ENCODE data around the gene LPP. TPM values are rescaled to one million over a fixed set of nuclear protein-coding genes. Genes with fewer than 3 reads are reported as not detected.

Gene LPP
- total and polyA plus RNA-seq, 9 of the 15 experiments (the other 6 are each of a cell fraction or from before 2014, with no cell fraction given), result 0.07 to 0.18 TPM; not detected in 7

GRCh38 chr3:188641076-188641475, 487.1 kb downstream of the LPP start (continued):
- no peak for TF ChIP-seq THRB (CRISPR knock-in tag; conservative IDR thresholded peaks at IDR 0.05)
- TF ChIP-seq THRAP3 (IDR thresholded peaks at IDR 0.05; ENCODE audit: borderline replicate concordance), result no peak
- TF ChIP-seq BHLHE40 (IDR thresholded peaks at IDR 0.05; ENCODE audit: low read length), result no peak
- no peak for TF ChIP-seq MAX (CRISPR knock-in tag; IDR thresholded peaks at IDR 0.05)

GRCh38 chr3:188643736-188644135, 489.8 kb downstream of the LPP start:
- ChIA-PET CTCF (ENCODE audit: low intra/inter-chr PET ratio) (no interaction called here), POLR2A (no interaction called here)
- ATAC-seq (no peak), FAIRE-seq (no peak), DNase-seq (ENCODE audit: extremely low read depth in 1 of 4, low spot score in 3 of 4) (no peak)
- Histone ChIP-seq H3K4me3 (no peak overlapping the region), H3K36me3 (ENCODE audit: control insufficient read depth, insufficient read depth, low read length) (no peaks in the 10 kb centered on the region), H3K27ac (ENCODE audit: extremely low read depth, low read depth, low read length) (no peak overlapping the region), H3K9me3 (replicated peaks; ENCODE audit: control insufficient read depth, insufficient read depth, low read depth, low read length) (no peaks in the 10 kb centered on the region), H3K79me2 (ENCODE audit: control insufficient read depth, insufficient read depth, low read length) (no peaks in the 10 kb centered on the region), H3K4me1 (replicated peaks in 1 of 2; ENCODE audit: control insufficient read depth in 2 of 2, insufficient read depth in 2 of 2, low read length in 2 of 2) (no peaks in the 10 kb centered on the region), H4K20me1 (replicated peaks; ENCODE audit: control insufficient read depth, insufficient read depth, low read length) (no peaks in the 10 kb centered on the region), H3K9me1 (ENCODE audit: control insufficient read depth, insufficient read depth, low read length) (no peaks in the 10 kb centered on the region), H2AFZ (ENCODE audit: low read depth, low read length) (no peak overlapping the region), H3K4me2 (ENCODE audit: insufficient read depth, low read length) (no peak overlapping the region), H3K27me3 (ENCODE audit: control insufficient read depth in 2 of 2, insufficient read depth in 2 of 2, low read length in 2 of 2) (no peaks in the 10 kb centered on the region), H3K9ac (ENCODE audit: insufficient read depth in 1 of 2, low read depth in 2 of 2, low read length in 2 of 2) (no peak overlapping the region)
- 0% methylated on average over 3 of the region's 3 CpGs for WGBS (ENCODE audit: insufficient coverage, low coverage, missing lambda C conversion rate)
- intact Hi-C loops (cut with micrococcal nuclease) (no loop called here), in situ Hi-C loops (cut with MboI) (no loop called here)
- BruUV-seq (replicated peaks), result no TSS peak
- no peak for TF ChIP-seq CREB3 (tag; conservative IDR thresholded peaks at IDR 0.05; ENCODE audit: low read depth)
- no peak for TF ChIP-seq HDAC2 (IDR thresholded peaks at IDR 0.05)
- TF ChIP-seq ELF1 (tag; IDR thresholded peaks at IDR 0.05), result no peak
- TF ChIP-seq SMAD2 (IDR thresholded peaks at IDR 0.05; ENCODE audit: low read depth, low read length), result no peak
- no peak for TF ChIP-seq HDAC1 (IDR thresholded peaks at IDR 0.05)
- no peak for TF ChIP-seq NELFE (IDR thresholded peaks at IDR 0.05; ENCODE audit: insufficient read depth, insufficient read length)
- TF ChIP-seq ZBTB49 (CRISPR knock-in tag; IDR thresholded peaks at IDR 0.05; ENCODE audit: borderline replicate concordance), result no peak
- no peak for TF ChIP-seq MBD2 (IDR thresholded peaks at IDR 0.05; ENCODE audit: borderline replicate concordance, low read depth)
- TF ChIP-seq NFIX (CRISPR knock-in tag; IDR thresholded peaks at IDR 0.05; ENCODE audit: low read depth), result no peak
- TF ChIP-seq KHSRP (IDR thresholded peaks at IDR 0.05), result no peak

Data from K562 (cell line).